PC-9 (cell line): ENCODE data around the gene SYNDIG1. TPM values are rescaled to one million over a fixed set of nuclear protein-coding genes. Genes with fewer than 3 reads are reported as not detected.

ENCODE experiments used
- BruUV-seq: library from RNA; stranded (reverse); fragments of 400-500 nt; replicated peaks from 2 replicates; lab custom pipeline; 2021; lab: Mats Ljungman, UMichigan
- CTCF ChIA-PET: fragments of 300-600 bp; sonication (Branson Sonifier 250); formaldehyde crosslinking; loops from one replicate; lab custom pipeline; 2022; ENCODE audit warnings: antibody characterized with exemption; lab: Charles Lee
- POLR2A ChIA-PET: fragments of 300-600 bp; sonication (Branson Sonifier 250); formaldehyde crosslinking; loops from one replicate; lab custom pipeline; 2022; ENCODE audit warnings: antibody characterized with exemption; ENCODE audit not compliant: unreplicated experiment; lab: Charles Lee
- DNase-seq, 2 experiments: peaks; one replicate each; pipeline versions ENCODE4 v3.0.0 to v3.0.0-alpha.2; 2015 to 2022; ENCODE audit warnings: mixed read lengths in 1 of 2
- H2AFZ ChIP-seq: fragments of 200-600 bp; sonication (generic); 2 replicates; pipeline ENCODE4 v1.8.1; 2017; ENCODE audit warnings: antibody characterized with exemption
- H3F3A ChIP-seq: fragments of 200-600 bp; sonication (generic); 2 replicates; pipeline ENCODE4 v1.8.1; 2017; ENCODE audit warnings: antibody characterized with exemption, mild to moderate bottlenecking, low read depth; ENCODE audit not compliant: insufficient read depth
- H3K27ac ChIP-seq: fragments of 200-600 bp; sonication (generic); 2 replicates; pipeline ENCODE4 v1.6.1; 2016; ENCODE audit warnings: mixed run types
- H3K27me3 ChIP-seq: fragments of 200-600 bp; sonication (generic); 2 replicates; pipeline ENCODE4 v1.6.1; 2016; ENCODE audit warnings: low read depth, mixed run types; ENCODE audit not compliant: insufficient read depth
- H3K36me3 ChIP-seq: fragments of 200-600 bp; sonication (generic); 2 replicates; pipeline ENCODE4 v1.6.1; 2016; ENCODE audit warnings: low read depth, mixed run types
- H3K4me1 ChIP-seq: fragments of 200-600 bp; sonication (generic); replicated peaks from 2 replicates; pipeline ENCODE4 v1.6.1; 2016; ENCODE audit warnings: mixed run types; ENCODE audit not compliant: insufficient read depth
- H3K4me2 ChIP-seq: fragments of 200-600 bp; sonication (generic); 2 replicates; pipeline ENCODE4 v1.6.1; 2017; ENCODE audit warnings: mixed run types
- H3K4me3 ChIP-seq: fragments of 200-600 bp; sonication (generic); 2 replicates; pipeline ENCODE4 v1.6.1; 2016; ENCODE audit warnings: mixed run types
- H3K79me2 ChIP-seq: fragments of 200-600 bp; sonication (generic); 2 replicates; pipeline ENCODE4 v1.6.1; 2017; ENCODE audit warnings: low read depth, mixed run types
- H3K9me2 ChIP-seq: fragments of 200-600 bp; sonication (generic); 2 replicates; pipeline ENCODE4 v1.8.1; 2017; ENCODE audit warnings: mild to moderate bottlenecking; ENCODE audit not compliant: insufficient read depth
- H3K9me3 ChIP-seq: fragments of 200-600 bp; sonication (generic); 2 replicates; pipeline ENCODE4 v1.8.1; 2016; ENCODE audit warnings: low read depth; ENCODE audit not compliant: insufficient read depth
- H4K20me1 ChIP-seq: fragments of 200-600 bp; sonication (generic); 2 replicates; pipeline ENCODE4 v1.8.1; 2017; ENCODE audit not compliant: insufficient read depth
- CTCF ChIP-seq: fragments of 200-600 bp; sonication (generic); conservative IDR thresholded peaks from 2 replicates; pipeline ENCODE4 v1.6.1; 2017; ENCODE audit warnings: mixed run types, antibody characterized with exemption, mild to moderate bottlenecking, moderate library complexity
- EZH2 ChIP-seq: fragments of 200-600 bp; sonication (generic); IDR thresholded peaks from 2 replicates; pipeline ENCODE4 v1.8.0; 2017; ENCODE audit warnings: antibody characterized with exemption, low read depth
- intact Hi-C: fragments of 100-400 bp; cut with micrococcal nuclease; formaldehyde crosslinking; loops from one replicate; pipeline ENCODE4 v1.10.0; 2022; ENCODE audit not compliant: unreplicated experiment
- total RNA-seq: library from RNA; stranded (reverse); gene quantifications from 2 replicates; pipeline ENCODE4 v1.2.3, GENCODE V29; 2021

The SYNDIG1 gene
- total RNA-seq, 1 experiment from 2014 or later: 0.17 TPM

- Histone ChIP-seq H3K4me1 (peaks cover 47% of the 10 kb centered on the region), H3K27me3 (no peaks in the 10 kb centered on the region), H3K4me2 (no peak overlapping the region), H3K9me2 (no peaks in the 10 kb centered on the region), H3F3A (peaks cover 24% of the 10 kb centered on the region; the same call in 1 of the 2 replicates), H3K79me2 (no peaks in the 10 kb centered on the region), H3K4me3 (no peak overlapping the region), H3K9me3 (no peaks in the 10 kb centered on the region), H4K20me1 (no peaks in the 10 kb centered on the region), H2AFZ (no peak overlapping the region), H3K27ac (no peak overlapping the region), H3K36me3 (no peaks in the 10 kb centered on the region)
- intact Hi-C loops: loop anchor here (2.0 to 10.0 kb wide), 2 partner anchors 23 to 555 kb away; no protein-coding TSS in a partner anchor
- ChIA-PET CTCF (no interaction called here), POLR2A (no interaction called here)
- TF ChIP-seq CTCF: no peak
- TF ChIP-seq EZH2: no peak
- no TSS peak for BruUV-seq
- no peak for DNase-seq
Observed at GRCh38 chr20:24649787-24650490, 180.5 kb downstream of the SYNDIG1 start.

GRCh38 chr20:24651171-24651975, 181.9 kb downstream of the SYNDIG1 start:
- intact Hi-C loops: loop anchor here (2.0 to 10.0 kb wide), 2 partner anchors 21 to 557 kb away; no protein-coding TSS in a partner anchor
- ChIA-PET POLR2A (no interaction called here), CTCF (no interaction called here)
- Histone ChIP-seq H3K36me3 (no peaks in the 10 kb centered on the region), H3K4me2 (peak overlapping the region; percentile 57), H3K27ac (peak overlapping the region; percentile 75), H3F3A (peaks cover 24% of the 10 kb centered on the region; the same call in 1 of the 2 replicates), H2AFZ (no peak overlapping the region), H3K79me2 (no peaks in the 10 kb centered on the region), H4K20me1 (no peaks in the 10 kb centered on the region), H3K4me3 (0 out of 2 replicates have a peak overlapping the region, but pooled peaks have one; percentile 1), H3K27me3 (no peaks in the 10 kb centered on the region), H3K4me1 (peaks cover 47% of the 10 kb centered on the region), H3K9me3 (no peaks in the 10 kb centered on the region), H3K9me2 (no peaks in the 10 kb centered on the region)
- TF ChIP-seq CTCF (no peak; the same call in 1 of the 2 replicates), EZH2 (no peak)
- DNase-seq: peak; percentile 33 to 96
- BruUV-seq: no TSS peak

- Histone ChIP-seq H3K4me1 (peaks cover 47% of the 10 kb centered on the region), H3K79me2 (no peaks in the 10 kb centered on the region), H3K27me3 (no peaks in the 10 kb centered on the region), H3K4me3 (0 out of 2 replicates have a peak overlapping the region, but pooled peaks have one; percentile 1), H3K4me2 (peak overlapping the region; percentile 57), H3K27ac (peak overlapping the region; percentile 75), H4K20me1 (no peaks in the 10 kb centered on the region), H3K9me3 (no peaks in the 10 kb centered on the region), H2AFZ (no peak overlapping the region), H3K9me2 (no peaks in the 10 kb centered on the region), H3F3A (peaks cover 24% of the 10 kb centered on the region; the same call in 1 of the 2 replicates), H3K36me3 (no peaks in the 10 kb centered on the region)
- ChIA-PET POLR2A (no interaction called here), CTCF (no interaction called here)
- BruUV-seq: no TSS peak
- no peak for DNase-seq
- intact Hi-C loops: loop anchor here (2.0 to 10.0 kb wide), 2 partner anchors 21 to 557 kb away; no protein-coding TSS in a partner anchor
- no peak for TF ChIP-seq CTCF
- TF ChIP-seq EZH2: no peak
Observed at GRCh38 chr20:24651976-24652345, 182.5 kb downstream of the SYNDIG1 start.
